Bladder microvascular endothelial cell (primary cell): ENCODE data around the gene SLC2A4. TPM values are rescaled to one million over a fixed set of nuclear protein-coding genes. Genes with fewer than 3 reads are reported as not detected.

Experiments used
- total RNA-seq: library from RNA; depleted of rRNA; stranded (reverse); fragments of >200 nt; gene quantifications from 2 replicates; pipeline ENCODE4 v1.2.3, GENCODE V29; 2014

SLC2A4 gene
- total RNA-seq, 1 donor from 2014 or later = 0.57 TPM

Other genes with a start within 250 kb of the SLC2A4 start
- gene SLC16A13, start 245.7 kb upstream of the SLC2A4 start, total RNA-seq = 1.5 and 1.9 TPM in 2 replicates
- gene SLC16A11, start 237.6 kb upstream of the SLC2A4 start, total RNA-seq = 0.44 and 0.49 TPM in 2 replicates
- 0.19 TPM in 1 of 2 replicates, not detected in the other for gene CLEC10A, start 201.5 kb upstream of the SLC2A4 start, total RNA-seq
- gene ASGR2, start 166.9 kb upstream of the SLC2A4 start, total RNA-seq = not detected in 2 replicates
- 10.5 and 15.1 TPM in 2 replicates for gene ASGR1, start 102.3 kb upstream of the SLC2A4 start, total RNA-seq
- 6.8 and 22.5 TPM in 2 replicates for gene DLG4, start 61.9 kb upstream of the SLC2A4 start, total RNA-seq
- 205 and 264 TPM in 2 replicates for gene ACADVL, start 61.8 kb upstream of the SLC2A4 start, total RNA-seq
- gene DVL2, start 47.2 kb upstream of the SLC2A4 start, total RNA-seq = 32.2 and 53.0 TPM in 2 replicates
- gene PHF23, start 42.3 kb upstream of the SLC2A4 start, total RNA-seq = 28.7 and 37.6 TPM in 2 replicates
- gene GABARAP, start 39.3 kb upstream of the SLC2A4 start, total RNA-seq = 86.0 and 116 TPM in 2 replicates
- gene CTDNEP1, start 30.0 kb upstream of the SLC2A4 start, total RNA-seq = 18.5 and 41.9 TPM in 2 replicates
- gene ELP5, start 29.5 kb upstream of the SLC2A4 start, total RNA-seq = 22.4 and 31.6 TPM in 2 replicates
- gene CLDN7, start 19.2 kb upstream of the SLC2A4 start, total RNA-seq = 0.82 and 8.1 TPM in 2 replicates
- 0.25 TPM in 1 of 2 replicates, not detected in the other for gene YBX2, start 12.9 kb downstream of the SLC2A4 start, total RNA-seq
- 537 and 632 TPM in 2 replicates for gene EIF5A, start 25.9 kb downstream of the SLC2A4 start, total RNA-seq
- gene GPS2, start 33.6 kb downstream of the SLC2A4 start, total RNA-seq = 28.8 and 30.1 TPM in 2 replicates
- 10.4 and 31.2 TPM in 2 replicates for gene NEURL4, start 47.6 kb downstream of the SLC2A4 start, total RNA-seq
- gene ACAP1, start 54.8 kb downstream of the SLC2A4 start, total RNA-seq = not detected in 2 replicates
- 1.1 and 2.3 TPM in 2 replicates for gene KCTD11, start 70.4 kb downstream of the SLC2A4 start, total RNA-seq
- not detected in 2 replicates for gene TMEM95, start 73.4 kb downstream of the SLC2A4 start, total RNA-seq
- gene TNK1, start 99.4 kb downstream of the SLC2A4 start, total RNA-seq = 0.49 and 1.6 TPM in 2 replicates
- 16.7 and 36.8 TPM in 2 replicates for gene PLSCR3, start 112.8 kb downstream of the SLC2A4 start, total RNA-seq
- 48.8 and 118 TPM in 2 replicates for gene TMEM256, start 122.4 kb downstream of the SLC2A4 start, total RNA-seq
- gene NLGN2, start 126.1 kb downstream of the SLC2A4 start, total RNA-seq = 1.3 and 7.6 TPM in 2 replicates
- not detected in 2 replicates for gene SPEM1, start 138.6 kb downstream of the SLC2A4 start, total RNA-seq
- not detected in 2 replicates for gene SPEM2, start 143.9 kb downstream of the SLC2A4 start, total RNA-seq
- not detected in 2 replicates for gene SPEM3, start 147.1 kb downstream of the SLC2A4 start, total RNA-seq
- 6.0 and 8.4 TPM in 2 replicates for gene TMEM102, start 153.7 kb downstream of the SLC2A4 start, total RNA-seq
- gene FGF11, start 157.8 kb downstream of the SLC2A4 start, total RNA-seq = 0.16 and 0.50 TPM in 2 replicates
- gene CHRNB1, start 163.3 kb downstream of the SLC2A4 start, total RNA-seq = 7.6 and 9.4 TPM in 2 replicates
- 6.3 and 14.2 TPM in 2 replicates for gene ZBTB4, start 197.9 kb downstream of the SLC2A4 start, total RNA-seq
- gene SLC35G6, start 199.7 kb downstream of the SLC2A4 start, total RNA-seq = not detected in 2 replicates
- gene POLR2A, start 202.6 kb downstream of the SLC2A4 start, total RNA-seq = 76.9 and 161 TPM in 2 replicates